HepG2 (cell line): ENCODE measurements around the gene LBX2. TPM values are rescaled to one million over a fixed set of nuclear protein-coding genes. Genes with fewer than 3 reads are reported as not detected.
A peak's percentile ranks its signal among the peaks of the same experiment; 100 is the strongest.

Source experiments
- ATAC-seq: fragments of 200-7000 bp; cut with Tn5 transposase; 3 replicates; pipeline ENCODE4 v1.9.1; 2020; ENCODE audit warnings: mild to moderate bottlenecking, moderate library complexity
- BruUV-seq: library from RNA; stranded (reverse); fragments of 400-500 nt; replicated peaks from 2 replicates; lab custom pipeline; 2021; lab: Mats Ljungman, UMichigan
- CTCF ChIA-PET: fragments of 300-600 bp; formaldehyde crosslinking; extraction: SDS; loops from one replicate; lab custom pipeline; 2021; ENCODE audit warnings: low total read pairs, inconsistent platforms, low intra/inter-chr PET ratio; lab: Yijun Ruan, JAX
- POLR2A ChIA-PET: fragments of 350-600 bp; sonication (Branson Sonifier 250); formaldehyde crosslinking; loops from one replicate; lab custom pipeline; 2020; ENCODE audit warnings: antibody characterized with exemption, inconsistent platforms; lab: Yijun Ruan, JAX
- DNase-seq: peaks from one replicate; pipeline ENCODE4 v3.0.0-alpha.2; 2015; ENCODE audit warnings: low spot score
- FAIRE-seq: peaks from 3 replicates; lab custom pipeline; 2011; peaks lifted over from hg19 to GRCh38; lab: Jason Lieb, UNC
- H2AFZ ChIP-seq: one replicate; pipeline ENCODE4 v1.6.1; 2011; ENCODE audit warnings: low read length, inconsistent platforms
- H3K27ac ChIP-seq: fragments of 300-600 bp; 3 replicates; pipeline ENCODE4 v1.8.0; 2011; ENCODE audit warnings: mixed run types, mild to moderate bottlenecking, mixed read lengths, low read length, inconsistent platforms; ENCODE audit not compliant: insufficient read depth; ENCODE audit errors: extremely low read length
- H3K27me3 ChIP-seq, 2 experiments: fragments of 200-600 bp in 1 of 2; 2 replicates in 1 of 2; 3 replicates in 1 of 2; pipeline versions ENCODE4 v1.6.0 to v1.8.0; 2011; ENCODE audit warnings: low read length in 2 of 2, mild to moderate bottlenecking in 2 of 2, moderate library complexity in 2 of 2, inconsistent platforms in 1 of 2; ENCODE audit not compliant: insufficient read depth in 2 of 2, control insufficient read depth in 1 of 2
- H3K36me3 ChIP-seq, 2 experiments: fragments of 200-600 bp in 1 of 2; replicated peaks in 1 of 2; 2 replicates in 1 of 2; 3 replicates in 1 of 2; pipeline versions ENCODE4 v1.5.1 to v1.8.0; 2011; ENCODE audit warnings: low read length in 2 of 2, inconsistent platforms in 1 of 2; ENCODE audit not compliant: insufficient read depth in 2 of 2, control insufficient read depth in 1 of 2
- H3K4me1 ChIP-seq: 2 replicates; pipeline ENCODE4 v1.5.1; 2012; ENCODE audit warnings: low read length, inconsistent platforms; ENCODE audit not compliant: insufficient read depth
- H3K4me2 ChIP-seq: 2 replicates; pipeline ENCODE4 v1.6.0; 2011; ENCODE audit warnings: low read depth, low read length, inconsistent platforms
- H3K4me3 ChIP-seq, 3 experiments: fragments of 200-600 bp in 1 of 3; sonication (generic), shearing (Covaris generic) in 1 of 3; replicated peaks in 1 of 3; 2 replicates each; pipeline ENCODE4 v1.5.1; 2011 to 2016; ENCODE audit warnings: low read length in 3 of 3, inconsistent platforms in 2 of 3, low read depth in 2 of 3, mild to moderate bottlenecking in 2 of 3, control low read depth in 1 of 3, mixed read lengths in 1 of 3; ENCODE audit not compliant: insufficient read depth in 1 of 3
- H3K79me2 ChIP-seq: one replicate; pipeline ENCODE4 v1.6.1; 2011; ENCODE audit warnings: low read length, inconsistent platforms; ENCODE audit not compliant: insufficient read depth
- H3K9ac ChIP-seq: 2 replicates; pipeline ENCODE4 v1.6.0; 2011; ENCODE audit warnings: mild to moderate bottlenecking, low read depth, low read length, inconsistent platforms; ENCODE audit not compliant: insufficient read depth
- H3K9me3 ChIP-seq: 2 replicates; pipeline ENCODE4 v1.5.1; 2012; ENCODE audit warnings: mild to moderate bottlenecking, low read length
- H4K20me1 ChIP-seq: 2 replicates; pipeline ENCODE4 v1.6.0; 2011; ENCODE audit warnings: inconsistent platforms, mild to moderate bottlenecking, low read length, moderate library complexity; ENCODE audit not compliant: insufficient read depth
- AGO2 ChIP-seq: fragments of 200-400 bp; formaldehyde crosslinking; optimal IDR thresholded peaks from 2 replicates; pipeline ENCODE3; 2017; ENCODE audit warnings: mild to moderate bottlenecking, low read depth, low read length, moderate library complexity
- ARNTL ChIP-seq: sonication (generic); formaldehyde crosslinking; IDR thresholded peaks from 2 replicates; pipeline ENCODE4 v1.4.0; 2020; ENCODE audit warnings: mild to moderate bottlenecking, missing genetic modification reagents
- CHD4 ChIP-seq: fragments of 200-600 bp; sonication (generic); IDR thresholded peaks from 2 replicates; pipeline ENCODE4 v1.7.0; 2017; ENCODE audit warnings: mild to moderate bottlenecking, low read length, borderline replicate concordance
- HMGXB3 ChIP-seq: sonication (generic); formaldehyde crosslinking; IDR thresholded peaks from 2 replicates; pipeline ENCODE4 v1.4.0; 2020; ENCODE audit warnings: missing genetic modification reagents, borderline replicate concordance
- HNRNPH1 ChIP-seq: fragments of 200-400 bp; formaldehyde crosslinking; optimal IDR thresholded peaks from 2 replicates; pipeline ENCODE3; 2017; ENCODE audit warnings: mild to moderate bottlenecking, low read depth, low read length
- KLF6 ChIP-seq: IDR thresholded peaks from 2 replicates; pipeline ENCODE4 v1.8.0; 2016; ENCODE audit warnings: missing biosample characterization, missing genetic modification reagents
- KLF9 ChIP-seq: IDR thresholded peaks from 2 replicates; pipeline ENCODE4 v1.6.1; 2016; ENCODE audit warnings: low read depth
- RBM22 ChIP-seq: fragments of 200-400 bp; formaldehyde crosslinking; optimal IDR thresholded peaks from 2 replicates; pipeline ENCODE3; 2017; ENCODE audit warnings: mild to moderate bottlenecking, low read length, moderate library complexity
- REPIN1 ChIP-seq: sonication (generic); formaldehyde crosslinking; IDR thresholded peaks from 2 replicates; pipeline ENCODE4 v1.8.0; 2022; ENCODE audit warnings: missing genetic modification reagents, low read depth, mild to moderate bottlenecking, borderline replicate concordance
- RFX5 ChIP-seq: IDR thresholded peaks from 2 replicates; pipeline ENCODE4 v1.6.1; 2011; ENCODE audit warnings: low read depth, low read length, improper control_type of control experiment
- SMC3 ChIP-seq: IDR thresholded peaks from 2 replicates; pipeline ENCODE4 v1.6.1; 2011; ENCODE audit warnings: low read length, improper control_type of control experiment
- STAG1 ChIP-seq: sonication (generic); formaldehyde crosslinking; IDR thresholded peaks from 2 replicates; pipeline ENCODE4 v1.4.0; 2020; ENCODE audit warnings: missing genetic modification reagents
- ZNF281 ChIP-seq: sonication (generic); formaldehyde crosslinking; IDR thresholded peaks from 2 replicates; pipeline ENCODE4 v1.4.0; 2020; ENCODE audit warnings: missing genetic modification reagents, borderline replicate concordance
- ZNF737 ChIP-seq: sonication (generic); formaldehyde crosslinking; IDR thresholded peaks from 2 replicates; pipeline ENCODE4 v1.5.0; 2020; ENCODE audit warnings: missing genetic modification reagents, mild to moderate bottlenecking, borderline replicate concordance
- ZNF775 ChIP-seq: sonication (generic); formaldehyde crosslinking; IDR thresholded peaks from 2 replicates; pipeline ENCODE4 v1.4.0; 2020; ENCODE audit warnings: missing genetic modification reagents, mild to moderate bottlenecking, moderate library complexity, borderline replicate concordance
- WGBS: methylation state at CpG from one replicate; pipeline ENCODE4 v1.1.6; 2017; ENCODE audit warnings: low lambda C conversion rate; 5-methylcytosine and 5-hydroxymethylcytosine counted together
- in situ Hi-C: cut with HindIII; loops from 2 replicates; pipeline ENCODE4 v1.10.0; 2017; ENCODE audit warnings: low pct_unique_long_range_greater_than_20kb; ENCODE audit not compliant: extremely low pct_ligation_motif_present
- intact Hi-C: fragments of 100-400 bp; cut with micrococcal nuclease; formaldehyde crosslinking; loops from one replicate; pipeline ENCODE4 v1.10.0; 2022; ENCODE audit not compliant: unreplicated experiment
- polyA plus RNA-seq, 8 experiments: library from polyadenylated mRNA; depleted of rRNA in 3 of 8; stranded (reverse) in 7 of 8; unstranded in 1 of 8; fragments of >200 nt; fragmentation: Illumina TruSeq in 4 of 8; extraction: Trizol in 4 of 8; gene quantifications; 2 replicates each; pipeline versions ENCODE4 v1.2.1 to v1.2.3, GENCODE V29; 2011 to 2016; ENCODE audit warnings: low read depth in 4 of 8, missing spikeins in 1 of 8, mixed read lengths in 1 of 8; ENCODE audit not compliant: insufficient read depth in 1 of 8
- total RNA-seq, 5 experiments: library from RNA; depleted of rRNA; stranded (reverse); fragments of >200 nt; fragmentation: Illumina TruSeq; extraction: Trizol; gene quantifications; 2 replicates each; pipeline ENCODE4 v1.2.3, GENCODE V29; 2016; ENCODE audit warnings: low read depth in 1 of 5
- TF ChIP-seq, protein P1 (sequence below): IDR thresholded peaks from 2 replicates; pipeline ENCODE4 v1.6.1; 2016; ENCODE audit warnings: missing compliant biosample characterization, missing genetic modification reagents, borderline replicate concordance

The LBX2 gene
- total and polyA plus RNA-seq, 2 of the 13 experiments (the other 11 are each of a cell fraction or from before 2014, with no cell fraction given), result 6.4 to 8.1 TPM

DNA sequence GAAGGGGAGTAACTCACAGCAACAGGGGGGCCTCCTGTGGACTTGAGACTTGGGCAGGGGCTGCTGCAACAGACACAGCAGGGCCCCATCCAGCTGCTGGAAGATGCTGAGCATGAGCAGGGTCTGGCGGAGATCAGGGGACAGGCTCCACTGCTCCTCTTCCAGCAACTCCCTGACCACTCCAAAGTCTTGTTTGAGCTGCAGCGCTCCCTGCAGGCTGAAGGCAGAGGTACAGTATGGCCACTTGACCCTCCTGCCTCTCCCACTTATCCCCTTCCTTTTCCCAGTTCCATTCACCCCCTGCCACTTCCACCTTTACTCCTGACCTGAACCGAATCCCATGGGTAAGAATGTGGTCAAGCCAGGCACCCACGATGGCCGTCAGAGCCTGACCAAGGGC lies 24.5 kb downstream of the LBX2 start:
- H3K27ac ChIP-seq, result no peak overlapping the region
- WGBS, result 92% methylated on average over 4 of the region's 5 CpGs
- no peak overlapping the region for H3K4me3 ChIP-seq
- H3K79me2 ChIP-seq, result peaks cover 16% of the 10 kb centered on the region
- no peak overlapping the region for H3K4me2 ChIP-seq
- in situ Hi-C loops, result no loop called here
- H3K27me3 ChIP-seq, result no peaks in the 10 kb centered on the region; a peak in 1 of 5 replicates
- no peak overlapping the region for H2AFZ ChIP-seq
- peaks cover 56% of the 10 kb centered on the region for H3K4me1 ChIP-seq
- no peak overlapping the region for H3K9ac ChIP-seq
- no peaks in the 10 kb centered on the region for H4K20me1 ChIP-seq
- intact Hi-C loops, result no loop called here
- ChIA-PET CTCF (no interaction called here), POLR2A (interaction anchor here (0.6 to 20.6 kb wide), 8 partner anchors 7 to 55 kb away, joined by 3 to 795 read pairs (median 5); partner anchors contain the start of genes CCDC142, HTRA2, INO80B and LBX2)
- DNase-seq (no peak), FAIRE-seq (no peak), ATAC-seq (no peak)
- BruUV-seq, result no TSS peak
- peaks cover 7 to 23% of the 10 kb centered on the region in 2 experiments for H3K36me3 ChIP-seq
- H3K9me3 ChIP-seq, result no peaks in the 10 kb centered on the region
- peak; percentile 31; the same call in 1 of the 2 replicates for TF ChIP-seq SMC3
- no peak for TF ChIP-seq HMGXB3
- TF ChIP-seq STAG1 (CRISPR knock-in tag), result peak; percentile 40
- no peak for TF ChIP-seq HNRNPH1
- TF ChIP-seq, protein P1, sequence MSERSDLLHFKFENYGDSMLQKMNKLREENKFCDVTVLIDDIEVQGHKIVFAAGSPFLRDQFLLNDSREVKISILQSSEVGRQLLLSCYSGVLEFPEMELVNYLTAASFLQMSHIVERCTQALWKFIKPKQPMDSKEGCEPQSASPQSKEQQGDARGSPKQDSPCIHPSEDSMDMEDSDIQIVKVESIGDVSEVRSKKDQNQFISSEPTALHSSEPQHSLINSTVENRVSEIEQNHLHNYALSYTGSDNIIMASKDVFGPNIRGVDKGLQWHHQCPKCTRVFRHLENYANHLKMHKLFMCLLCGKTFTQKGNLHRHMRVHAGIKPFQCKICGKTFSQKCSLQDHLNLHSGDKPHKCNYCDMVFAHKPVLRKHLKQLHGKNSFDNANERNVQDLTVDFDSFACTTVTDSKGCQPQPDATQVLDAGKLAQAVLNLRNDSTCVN (CRISPR knock-in tag), result no peak
- TF ChIP-seq RFX5, result no peak
- no peak for TF ChIP-seq ZNF737
- TF ChIP-seq REPIN1 (CRISPR knock-in tag), result peak; percentile 39; the same call in 1 of the 2 replicates
- TF ChIP-seq AGO2, result peak; percentile 49
- no peak for TF ChIP-seq ZNF775
- no peak for TF ChIP-seq KLF6 (CRISPR knock-in tag)
- no peak for TF ChIP-seq CHD4
- TF ChIP-seq KLF9 (CRISPR knock-in tag), result no peak
- no peak for TF ChIP-seq RBM22
- TF ChIP-seq ARNTL (CRISPR knock-in tag), result no peak
- TF ChIP-seq ZNF281, result no peak
